PC-3 (cell line): Measurements from ENCODE around the gene ADIPOR1. TPM values are rescaled to one million over a fixed set of nuclear protein-coding genes. Genes with fewer than 3 reads are reported as not detected.

ENCODE experiments used
- ATAC-seq: fragments of 200-7000 bp; cut with Tn5 transposase; 2 replicates; pipeline ENCODE4 v1.9.1; 2020; ENCODE audit warnings: mild to moderate bottlenecking, moderate library complexity
- BruUV-seq: library from RNA; stranded (reverse); fragments of 400-500 nt; replicated peaks from 2 replicates; lab custom pipeline; 2021; lab: Mats Ljungman, UMichigan
- CTCF ChIA-PET: fragments of 300-600 bp; sonication (Branson Sonifier 250); formaldehyde crosslinking; loops from one replicate; lab custom pipeline; 2022; ENCODE audit warnings: antibody characterized with exemption; lab: Charles Lee
- POLR2A ChIA-PET: fragments of 300-600 bp; sonication (Branson Sonifier 250); formaldehyde crosslinking; loops from one replicate; lab custom pipeline; 2022; ENCODE audit warnings: antibody characterized with exemption; ENCODE audit not compliant: unreplicated experiment; lab: Charles Lee
- DNase-seq: peaks from one replicate; pipeline ENCODE4 v3.0.0-alpha.2; 2015
- H2AFZ ChIP-seq: fragments of 300-600 bp; sonication (generic); 2 replicates; pipeline ENCODE4 v1.6.0; 2016; ENCODE audit warnings: antibody characterized with exemption, low read length
- H3F3A ChIP-seq: fragments of 300-600 bp; sonication (generic); one replicate; pipeline ENCODE4 v1.6.0; 2017; ENCODE audit warnings: antibody characterized with exemption, low read length, control low read depth, mild to moderate bottlenecking; ENCODE audit not compliant: unreplicated experiment
- H3K27ac ChIP-seq: fragments of 300-600 bp; sonication (generic); 2 replicates; pipeline ENCODE4 v1.5.1; 2016; ENCODE audit warnings: mild to moderate bottlenecking, low read length
- H3K27me3 ChIP-seq: fragments of 300-600 bp; sonication (generic); 2 replicates; pipeline ENCODE4 v1.6.1; 2016; ENCODE audit warnings: low read length, mixed read lengths
- H3K36me3 ChIP-seq: fragments of 300-600 bp; sonication (generic); 2 replicates; pipeline ENCODE4 v1.6.1; 2016; ENCODE audit warnings: low read depth, mixed run types, low read length, mixed read lengths
- H3K4me1 ChIP-seq: fragments of 300-600 bp; sonication (generic); 2 replicates; pipeline ENCODE4 v1.5.1; 2016; ENCODE audit warnings: low read length; ENCODE audit not compliant: insufficient read depth
- H3K4me2 ChIP-seq: fragments of 300-600 bp; sonication (generic); 2 replicates; pipeline ENCODE4 v1.6.0; 2016; ENCODE audit warnings: low read length
- H3K4me3 ChIP-seq: fragments of 300-600 bp; sonication (generic); 2 replicates; pipeline ENCODE4 v1.5.1; 2016; ENCODE audit warnings: mild to moderate bottlenecking, low read length, mixed read lengths
- H3K79me2 ChIP-seq: fragments of 300-600 bp; sonication (generic); 2 replicates; pipeline ENCODE4 v1.6.1; 2017; ENCODE audit warnings: low read length, mixed read lengths
- H3K9ac ChIP-seq: fragments of 300-600 bp; sonication (generic); 2 replicates; pipeline ENCODE4 v1.6.0; 2016; ENCODE audit warnings: mild to moderate bottlenecking, low read length
- H3K9me2 ChIP-seq: fragments of 300-600 bp; sonication (generic); replicated peaks from 2 replicates; pipeline ENCODE4 v1.6.1; 2016; ENCODE audit warnings: mixed run types, low read length, mixed read lengths
- H3K9me3 ChIP-seq: fragments of 300-600 bp; sonication (generic); 2 replicates; pipeline ENCODE4 v1.6.1; 2016; ENCODE audit warnings: low read length, mixed read lengths
- H4K20me1 ChIP-seq: fragments of 300-600 bp; sonication (generic); 2 replicates; pipeline ENCODE4 v1.6.1; 2016; ENCODE audit warnings: low read length, mixed read lengths
- CTCF ChIP-seq: fragments of 300-600 bp; sonication (generic); conservative IDR thresholded peaks from 2 replicates; pipeline ENCODE4 v1.5.1; 2017; ENCODE audit warnings: antibody characterized with exemption, low read depth, mild to moderate bottlenecking, low read length
- EZH2 ChIP-seq: fragments of 300-600 bp; sonication (generic); IDR thresholded peaks from one replicate; pipeline ENCODE4 v1.6.1; 2017; ENCODE audit warnings: antibody characterized with exemption, mild to moderate bottlenecking, low read length; ENCODE audit not compliant: unreplicated experiment
- EZH2phosphoT487 ChIP-seq: fragments of 300-600 bp; sonication (generic); IDR thresholded peaks from 2 replicates; pipeline ENCODE4 v1.6.1; 2018; ENCODE audit warnings: mild to moderate bottlenecking, antibody characterized with exemption, low read length, borderline replicate concordance
- intact Hi-C: fragments of 100-400 bp; cut with micrococcal nuclease; formaldehyde crosslinking; loops from 2 replicates; pipeline ENCODE4 v1.9.0; 2023
- total RNA-seq: library from RNA; depleted of rRNA; stranded (reverse); fragments of >200 nt; gene quantifications from 2 replicates; pipeline ENCODE4 v1.2.3, GENCODE V29; 2014

The ADIPOR1 gene
- total RNA-seq, 1 experiment from 2014 or later = 137 TPM

GRCh38 chr1:202981939-202982338 is 23.8 kb upstream of the ADIPOR1 start:
- Histone ChIP-seq H3K27me3 (peaks cover 57% of the 10 kb centered on the region), H3F3A (no peaks in the 10 kb centered on the region), H3K9me3 (no peaks in the 10 kb centered on the region), H3K27ac (no peak overlapping the region), H3K9me2 (no peaks in the 10 kb centered on the region), H3K4me2 (no peak overlapping the region), H3K79me2 (no peaks in the 10 kb centered on the region), H2AFZ (no peak overlapping the region), H4K20me1 (no peaks in the 10 kb centered on the region), H3K4me3 (no peak overlapping the region), H3K36me3 (no peaks in the 10 kb centered on the region), H3K4me1 (no peaks in the 10 kb centered on the region), H3K9ac (no peak overlapping the region)
- ATAC-seq (no peak), DNase-seq (no peak)
- ChIA-PET POLR2A (no interaction called here), CTCF (no interaction called here)
- TF ChIP-seq EZH2phosphoT487 = no peak
- TF ChIP-seq EZH2 = no peak
- TF ChIP-seq CTCF = no peak
- no TSS peak for BruUV-seq
- intact Hi-C loops = no loop called here

- ChIA-PET CTCF (no interaction called here), POLR2A (no interaction called here)
- H2AFZ ChIP-seq = no peak overlapping the region
- no peaks in the 10 kb centered on the region for H3F3A ChIP-seq
- H3K9me3 ChIP-seq = no peaks in the 10 kb centered on the region
- H3K4me3 ChIP-seq = no peak overlapping the region
- H3K27me3 ChIP-seq = peaks cover 59% of the 10 kb centered on the region
- TF ChIP-seq EZH2 (no peak), EZH2phosphoT487 (no peak), CTCF (no peak)
- BruUV-seq = no TSS peak
- no peaks in the 10 kb centered on the region for H3K9me2 ChIP-seq
- H3K36me3 ChIP-seq = no peaks in the 10 kb centered on the region
- no peaks in the 10 kb centered on the region for H4K20me1 ChIP-seq
- no peak overlapping the region for H3K27ac ChIP-seq
- DNase-seq (no peak), ATAC-seq (no peak)
- no peaks in the 10 kb centered on the region for H3K4me1 ChIP-seq
- no peaks in the 10 kb centered on the region for H3K79me2 ChIP-seq
- H3K9ac ChIP-seq = no peak overlapping the region
- H3K4me2 ChIP-seq = no peak overlapping the region
- intact Hi-C loops = no loop called here
Observed at GRCh38 chr1:202979459-202979858, 21.3 kb upstream of the ADIPOR1 start.

DNA sequence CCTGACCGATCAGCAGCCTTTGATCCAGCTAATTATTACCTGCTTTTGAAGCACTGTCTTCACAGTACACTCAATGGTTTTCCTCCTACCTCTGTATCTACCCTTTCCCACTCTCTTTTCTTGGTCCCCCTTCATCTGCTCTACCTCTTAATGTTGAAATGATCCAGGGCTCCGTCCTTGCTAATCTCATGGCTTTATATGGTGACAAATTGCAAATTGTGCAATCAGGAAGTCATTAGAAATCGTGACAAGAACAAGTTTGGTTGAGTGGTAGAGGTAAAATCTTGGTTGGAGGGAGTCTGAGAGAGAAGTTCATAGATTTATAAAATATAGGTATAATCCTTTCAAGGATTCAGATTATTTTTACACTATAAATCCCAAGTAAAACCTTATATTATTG is 18.5 kb upstream of the ADIPOR1 start:
- intact Hi-C loops = no loop called here
- Histone ChIP-seq H3K79me2 (no peaks in the 10 kb centered on the region), H3F3A (no peaks in the 10 kb centered on the region), H3K9me2 (no peaks in the 10 kb centered on the region), H4K20me1 (no peaks in the 10 kb centered on the region), H3K36me3 (no peaks in the 10 kb centered on the region), H2AFZ (no peak overlapping the region), H3K27me3 (peaks cover 85% of the 10 kb centered on the region), H3K4me2 (no peak overlapping the region), H3K9me3 (no peaks in the 10 kb centered on the region), H3K4me1 (no peaks in the 10 kb centered on the region), H3K27ac (no peak overlapping the region), H3K9ac (no peak overlapping the region), H3K4me3 (no peak overlapping the region)
- CTCF ChIA-PET = no interaction called here
- ATAC-seq = no peak
- POLR2A ChIA-PET = no interaction called here
- BruUV-seq = no TSS peak
- DNase-seq = no peak
- TF ChIP-seq EZH2 = no peak
